Coronary artery (tissue), 2 donors: ENCODE results near the gene DLEC1.
A peak's percentile ranks its signal among the peaks of the same experiment; 100 is the strongest.
"Not testable (repeated sequence)": the region's sequence is repeated elsewhere in the genome, so short reads cannot be mapped to it uniquely, and the experiment has no call there.

Experiments
- DNase-seq: peaks from one replicate; pipeline ENCODE4 v3.0.0-alpha.2; 2017; ENCODE audit warnings: low spot score
- H3K27ac ChIP-seq, 2 donors: fragments of 200-600 bp; sonication (generic); one replicate each; pipeline ENCODE4 v1.5.1; 2016 to 2019
- H3K4me3 ChIP-seq: fragments of 200-600 bp; sonication (generic); 2 replicates; pipeline ENCODE4 v1.5.1; 2016; ENCODE audit warnings: mild to moderate bottlenecking, moderate library complexity
- TF ChIP-seq, protein P1 (sequence below): fragments of 200-600 bp; sonication (generic); IDR thresholded peaks from one replicate; pipeline ENCODE4 v1.5.1; 2019; ENCODE audit warnings: antibody characterized with exemption

Gene DLEC1

DNA sequence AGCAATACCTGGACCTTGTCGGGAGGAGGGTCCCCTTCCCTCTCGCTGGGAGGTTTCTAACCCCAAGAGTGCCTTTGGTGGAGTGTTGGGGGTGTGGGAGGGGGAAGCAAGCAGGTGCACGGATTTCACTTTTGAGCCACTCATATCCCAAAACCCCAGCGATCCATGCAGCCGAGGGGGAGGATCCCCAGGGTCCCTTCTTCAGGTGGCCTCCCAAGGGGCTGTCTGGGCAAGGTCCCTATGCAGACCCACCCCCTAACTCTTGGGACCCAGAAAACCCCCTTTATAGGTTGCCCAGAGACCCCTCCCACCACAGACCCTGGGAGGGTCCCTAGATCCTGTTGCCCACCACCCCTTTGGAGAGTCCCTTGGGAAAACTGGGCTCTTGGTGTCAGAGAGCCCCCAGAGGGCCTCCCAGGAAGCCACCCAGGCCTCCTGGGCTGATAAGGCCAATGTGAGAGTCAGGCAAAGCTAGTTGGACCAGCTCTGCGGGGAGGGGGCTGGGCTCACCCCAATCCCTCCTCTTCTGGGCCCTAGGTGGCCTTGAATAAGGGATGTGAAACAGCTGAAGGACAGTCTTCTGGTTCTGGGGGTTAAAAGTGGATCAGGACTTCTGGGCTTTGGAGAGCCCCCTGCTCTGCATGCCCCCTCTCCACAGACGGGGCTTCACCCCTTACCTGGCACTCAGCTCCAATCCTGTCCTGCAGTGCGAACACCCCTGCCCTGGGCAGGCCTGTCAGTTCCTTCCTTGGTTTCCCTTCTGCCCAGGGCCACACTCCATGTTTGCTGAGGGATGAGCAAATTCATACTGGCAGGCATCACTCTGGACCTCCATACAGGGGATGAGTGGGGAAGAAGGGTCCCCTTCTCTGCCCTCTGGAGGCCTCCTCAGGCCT lies 8.6 kb upstream of the DLEC1 start:
- Histone ChIP-seq H3K27ac (peak overlapping the region; percentile 89 to 99), H3K4me3 (peak overlapping the region; percentile 99)
- DNase-seq: no peak
- TF ChIP-seq, protein P1, sequence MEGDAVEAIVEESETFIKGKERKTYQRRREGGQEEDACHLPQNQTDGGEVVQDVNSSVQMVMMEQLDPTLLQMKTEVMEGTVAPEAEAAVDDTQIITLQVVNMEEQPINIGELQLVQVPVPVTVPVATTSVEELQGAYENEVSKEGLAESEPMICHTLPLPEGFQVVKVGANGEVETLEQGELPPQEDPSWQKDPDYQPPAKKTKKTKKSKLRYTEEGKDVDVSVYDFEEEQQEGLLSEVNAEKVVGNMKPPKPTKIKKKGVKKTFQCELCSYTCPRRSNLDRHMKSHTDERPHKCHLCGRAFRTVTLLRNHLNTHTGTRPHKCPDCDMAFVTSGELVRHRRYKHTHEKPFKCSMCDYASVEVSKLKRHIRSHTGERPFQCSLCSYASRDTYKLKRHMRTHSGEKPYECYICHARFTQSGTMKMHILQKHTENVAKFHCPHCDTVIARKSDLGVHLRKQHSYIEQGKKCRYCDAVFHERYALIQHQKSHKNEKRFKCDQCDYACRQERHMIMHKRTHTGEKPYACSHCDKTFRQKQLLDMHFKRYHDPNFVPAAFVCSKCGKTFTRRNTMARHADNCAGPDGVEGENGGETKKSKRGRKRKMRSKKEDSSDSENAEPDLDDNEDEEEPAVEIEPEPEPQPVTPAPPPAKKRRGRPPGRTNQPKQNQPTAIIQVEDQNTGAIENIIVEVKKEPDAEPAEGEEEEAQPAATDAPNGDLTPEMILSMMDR: no peak

- TF ChIP-seq, protein P1: no peak
- DNase-seq: peak; percentile 87
Observed at GRCh38 chr3:38031022-38031994, 7.7 kb upstream of the DLEC1 start.

GRCh38 chr3:38032328-38032865 lies 6.6 kb upstream of the DLEC1 start:
- no peak overlapping the region for H3K4me3 ChIP-seq
- H3K27ac ChIP-seq: peak overlapping the region; percentile 89 to 99
- TF ChIP-seq, protein P1: no peak
- no peak for DNase-seq

More at GRCh38 chr3:38031022-38031994, 7.7 kb upstream of the DLEC1 start:
- Histone ChIP-seq H3K4me3 (peak overlapping the region; percentile 11), H3K27ac (peak overlapping the region; percentile 89 to 99)

- not testable (repeated sequence) for H3K27ac ChIP-seq, H3K4me3 ChIP-seq, DNase-seq
Observed at GRCh38 chr3:38033586-38033985, 5.4 kb upstream of the DLEC1 start.

DNA sequence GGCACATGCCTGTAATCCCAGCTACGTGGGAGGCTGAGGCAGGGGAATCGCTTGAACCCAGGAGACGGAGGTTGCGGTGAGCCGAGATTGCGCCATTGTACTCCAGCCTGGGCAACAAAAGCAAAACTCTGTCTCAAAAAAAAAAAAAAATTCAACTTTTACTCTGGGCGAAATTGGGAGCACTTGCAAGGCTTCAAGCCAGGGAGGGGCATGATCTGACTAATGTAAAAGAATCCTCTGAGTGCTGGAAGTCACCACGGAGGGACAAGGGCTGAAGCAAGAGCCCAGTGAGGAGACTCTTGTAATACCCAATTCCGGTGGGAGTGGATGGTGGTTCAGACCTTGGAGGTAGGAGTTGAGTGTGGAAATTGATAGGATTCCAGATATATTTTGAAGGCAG lies 4.7 kb upstream of the DLEC1 start:
- not testable (repeated sequence) for H3K27ac ChIP-seq, H3K4me3 ChIP-seq, DNase-seq

DNA sequence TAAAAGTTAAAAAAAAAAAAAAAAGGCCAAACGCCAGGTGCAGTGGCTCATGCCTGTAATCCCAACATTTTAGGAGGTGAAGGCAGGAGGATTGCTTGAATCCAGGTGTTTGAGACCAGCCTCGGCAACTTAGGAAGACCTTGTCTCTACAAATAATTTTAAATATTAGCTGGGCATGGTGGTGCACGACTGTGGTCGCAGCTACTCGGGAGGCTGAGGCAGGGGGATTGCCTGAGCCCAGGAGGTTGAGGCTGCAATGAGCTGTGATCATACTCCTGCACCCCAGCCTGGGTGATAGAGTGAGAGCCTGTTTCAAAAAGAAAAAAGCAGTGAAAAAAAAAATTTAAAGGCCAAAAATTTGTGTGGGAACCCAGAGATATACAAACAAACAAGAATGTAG lies 2.7 kb upstream of the DLEC1 start:
- no peak for DNase-seq
- TF ChIP-seq, protein P1: no peak
- Histone ChIP-seq H3K4me3 (no peak overlapping the region), H3K27ac (no peak overlapping the region)

DNA sequence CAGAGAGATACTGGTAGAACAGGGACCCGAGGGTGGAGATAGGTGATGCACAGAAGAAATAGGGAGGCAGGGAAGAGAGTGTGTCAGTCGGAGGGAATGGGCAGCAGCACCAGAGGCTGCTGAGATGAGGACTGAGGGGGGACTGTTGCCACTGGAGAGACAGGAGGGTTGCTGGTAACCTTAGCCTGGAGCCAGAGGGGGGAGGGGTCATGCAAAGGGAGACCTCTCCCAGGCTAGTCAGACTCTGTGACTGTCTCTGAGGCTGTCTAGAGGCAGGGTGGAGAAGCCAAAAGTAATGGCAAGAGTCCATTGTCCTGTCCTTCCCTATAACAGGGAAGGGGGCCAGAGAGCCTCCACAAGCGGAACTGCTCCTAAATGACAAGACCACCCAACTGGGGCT lies 2.1 kb upstream of the DLEC1 start:
- H3K27ac ChIP-seq: no peak overlapping the region
- no peak for DNase-seq
- no peak overlapping the region for H3K4me3 ChIP-seq
- TF ChIP-seq, protein P1: no peak
